Ovary (tissue), 9 donors: ENCODE measurements around the gene OR6T1. TPM values are rescaled to one million over a fixed set of nuclear protein-coding genes. Genes with fewer than 3 reads are reported as not detected.

Source experiments
- DNase-seq, 5 donors: peaks; one replicate each; pipeline ENCODE4 v3.0.0-alpha.2; 2019 to 2020
- H3K27ac ChIP-seq, 2 donors: fragments of 200-600 bp; one replicate each; pipeline versions ENCODE4 v1.5.1 to v1.8.0; 2019 to 2022
- H3K27me3 ChIP-seq: fragments of 200-600 bp; one replicate; pipeline ENCODE4 v1.8.0; 2022
- H3K36me3 ChIP-seq: fragments of 200-600 bp; sonication (generic); one replicate; pipeline ENCODE4 v1.5.1; 2019
- H3K4me1 ChIP-seq: one replicate; pipeline ENCODE4 v1.8.1; 2013; ENCODE audit warnings: mild to moderate bottlenecking, moderate library complexity; ENCODE audit not compliant: insufficient read depth
- H3K4me3 ChIP-seq: fragments of 200-600 bp; sonication (generic); one replicate; pipeline ENCODE4 v1.5.1; 2017
- H3K9me3 ChIP-seq, 2 donors: fragments of 200-600 bp in 1 of 2; sonication (generic) in 1 of 2; one replicate each; pipeline versions ENCODE4 v1.5.1 to v1.8.1; 2013 to 2019; ENCODE audit warnings: mild to moderate bottlenecking in 1 of 2, moderate library complexity in 1 of 2
- CTCF ChIP-seq, 3 donors: fragments of 450-650 bp in 2 of 3; fragments of 200-600 bp in 1 of 3; IDR thresholded peaks; one replicate each; pipeline versions ENCODE4 v1.5.1 to v1.8.0; 2016 to 2022; ENCODE audit warnings: antibody characterized with exemption in 3 of 3, mild to moderate bottlenecking in 1 of 3
- EP300 ChIP-seq: sonication (generic); formaldehyde crosslinking; IDR thresholded peaks from one replicate; pipeline ENCODE4 v1.6.1; 2017; ENCODE audit warnings: antibody characterized with exemption
- POLR2A ChIP-seq: fragments of 450-650 bp; IDR thresholded peaks from one replicate; pipeline ENCODE4 v1.6.1; 2017; ENCODE audit warnings: antibody characterized with exemption, mild to moderate bottlenecking, moderate library complexity
- WGBS, 3 donors: extraction: QIAGEN DNeasy Blood & Tissue Kit in 1 of 3; methylation state at CpG; one replicate each; pipeline versions ENCODE4 v1.1.5 to v1.1.7; 2013 to 2017; 5-methylcytosine and 5-hydroxymethylcytosine counted together
- intact Hi-C, 4 donors: fragments of 100-400 bp; cut with DNase I; formaldehyde crosslinking; loops; one replicate each; pipeline versions ENCODE4 v1.11.0 to v1.15.1; 2022 to 2023
- polyA plus RNA-seq, 2 donors: library from polyadenylated mRNA; stranded (reverse); fragments of 200-250 nt in 1 of 2; fragments of 350-450 nt in 1 of 2; fragmentation: Illumina TruSeq in 1 of 2; extraction: RNeasy Lipid Tissue Mini Kit (QIAGEN cat#74804) in 1 of 2; gene quantifications; one replicate each; pipeline ENCODE4 v1.2.3, GENCODE V29; 2013 to 2014
- total RNA-seq, 7 donors: library from RNA; depleted of rRNA in 2 of 7; stranded (reverse); fragments of >200 nt in 2 of 7; fragmentation: NEBNext Ultra II Directional in 3 of 7; extraction: Animal tissue kit (Norgen Biotek cat#: 25700) in 3 of 7; gene quantifications; one replicate each; pipeline versions ENCODE4 v1.1.0 to v1.2.4, GENCODE V29; 2016 to 2023
- donor health status: DM: no; HTN: no; CAD: no; lungs with moderate emphysema.
- donor health status: DM: no; HTN: no; CAD: no.
- donor health status: Bipolar disorder and iron deficiency.
- donor health status: DM: yes; HTN: yes; CAD: no.
- donor health status: DM: no; HTN: no; CAD: no.
- donor health status: DM: yes; HTN: yes; CAD: no.

The OR6T1 gene
- total and polyA plus RNA-seq, 9 donors, result not detected

GRCh38 chr11:123973816-123974215 is 30.2 kb upstream of the OR6T1 start:
- H3K36me3 ChIP-seq, result no peaks in the 10 kb centered on the region
- intact Hi-C loops, result no loop called here
- H3K4me1 ChIP-seq, result no peaks in the 10 kb centered on the region
- H3K27me3 ChIP-seq, result no peaks in the 10 kb centered on the region
- WGBS, 3 donors, result 77 to 90% (median 86%) methylated on average over 1 of the region's 1 CpG
- H3K4me3 ChIP-seq, result no peak overlapping the region
- DNase-seq, result no peak
- no peak overlapping the region for H3K27ac ChIP-seq
- no peak for TF ChIP-seq POLR2A
- no peaks in the 10 kb centered on the region for H3K9me3 ChIP-seq

- no peaks in the 10 kb centered on the region for H3K27me3 ChIP-seq
- intact Hi-C loops, result no loop called here
- no peak overlapping the region for H3K27ac ChIP-seq
- no peak overlapping the region for H3K4me3 ChIP-seq
- no peaks in the 10 kb centered on the region for H3K9me3 ChIP-seq
- H3K36me3 ChIP-seq, result no peaks in the 10 kb centered on the region
- H3K4me1 ChIP-seq, result no peaks in the 10 kb centered on the region
- no peak for TF ChIP-seq POLR2A
- no peak for TF ChIP-seq CTCF (IDR thresholded peaks at IDR 0.05)
- TF ChIP-seq EP300, result no peak
- no peak for DNase-seq
Observed at GRCh38 chr11:123956752-123957151, 13.1 kb upstream of the OR6T1 start.

GRCh38 chr11:123945132-123945531 is 1.5 kb upstream of the OR6T1 start:
- no peak overlapping the region for H3K4me3 ChIP-seq
- H3K9me3 ChIP-seq, result no peaks in the 10 kb centered on the region
- H3K4me1 ChIP-seq, result no peaks in the 10 kb centered on the region
- no peaks in the 10 kb centered on the region for H3K36me3 ChIP-seq
- 0 to 37% (median 7%) methylated on average over 1 of the region's 1 CpG for WGBS, 3 donors
- no peak for DNase-seq
- TF ChIP-seq POLR2A (no peak), CTCF (IDR thresholded peaks at IDR 0.05) (no peak), EP300 (no peak)
- no peak overlapping the region for H3K27ac ChIP-seq
- H3K27me3 ChIP-seq, result no peaks in the 10 kb centered on the region
- intact Hi-C loops, result no loop called here

GRCh38 chr11:123942413-123942812 is 1.2 kb downstream of the OR6T1 start:
- H3K4me1 ChIP-seq, result no peaks in the 10 kb centered on the region
- WGBS, 3 donors, result 85 to 88% (median 88%) methylated on average over 4 of the region's 4 CpGs
- intact Hi-C loops, result no loop called here

GRCh38 chr11:123939317-123939716 is 4.3 kb downstream of the OR6T1 start, which contains the start of gene OR4D5:
OR4D5 (plus strand) TSS chr11:123939617; CDS start chr11:123939617, 0 bp downstream.
- no peak within 1 kb of the TSS for H3K27ac ChIP-seq
- WGBS, 3 donors, result 71 to 81% (median 73%) methylated on average over 1 of the region's 1 CpG
- no peak within 1 kb of the TSS for H3K4me3 ChIP-seq
- TF ChIP-seq POLR2A, result no peak
- TF ChIP-seq EP300, result no peak
- TF ChIP-seq CTCF (IDR thresholded peaks at IDR 0.05), result no peak
- no peaks in the 10 kb centered on the region for H3K4me1 ChIP-seq
- no peaks in the 10 kb centered on the region for H3K27me3 ChIP-seq
- intact Hi-C loops, result no loop called here
- H3K9me3 ChIP-seq, result no peaks in the 10 kb centered on the region
- H3K36me3 ChIP-seq, result no peaks in the 10 kb centered on the region
- DNase-seq, result no peak

More at GRCh38 chr11:123942413-123942812, 1.2 kb downstream of the OR6T1 start:
- H3K9me3 ChIP-seq, result no peaks in the 10 kb centered on the region
- H3K36me3 ChIP-seq, result no peaks in the 10 kb centered on the region
- TF ChIP-seq CTCF (IDR thresholded peaks at IDR 0.05) (no peak), EP300 (no peak), POLR2A (no peak)
- no peak for DNase-seq
- H3K27me3 ChIP-seq, result no peaks in the 10 kb centered on the region
- no peak overlapping the region for H3K4me3 ChIP-seq
- no peak overlapping the region for H3K27ac ChIP-seq
